Lower leg skin (tissue), 3 donors: ENCODE data around the gene SH3BP5.

Experiments
- POLR2A ChIP-seq, 2 donors: fragments of 450-650 bp; IDR thresholded peaks; one replicate each; pipeline ENCODE4 v1.6.1; 2016 to 2017; ENCODE audit warnings: antibody characterized with exemption in 2 of 2, mild to moderate bottlenecking in 1 of 2, moderate library complexity in 1 of 2
- TF ChIP-seq, protein P1 (sequence below), 3 donors: fragments of 450-650 bp; IDR thresholded peaks; one replicate each; pipeline ENCODE4 v1.5.1; 2016; ENCODE audit warnings: antibody characterized with exemption in 3 of 3, mild to moderate bottlenecking in 3 of 3, moderate library complexity in 2 of 3

DNA sequence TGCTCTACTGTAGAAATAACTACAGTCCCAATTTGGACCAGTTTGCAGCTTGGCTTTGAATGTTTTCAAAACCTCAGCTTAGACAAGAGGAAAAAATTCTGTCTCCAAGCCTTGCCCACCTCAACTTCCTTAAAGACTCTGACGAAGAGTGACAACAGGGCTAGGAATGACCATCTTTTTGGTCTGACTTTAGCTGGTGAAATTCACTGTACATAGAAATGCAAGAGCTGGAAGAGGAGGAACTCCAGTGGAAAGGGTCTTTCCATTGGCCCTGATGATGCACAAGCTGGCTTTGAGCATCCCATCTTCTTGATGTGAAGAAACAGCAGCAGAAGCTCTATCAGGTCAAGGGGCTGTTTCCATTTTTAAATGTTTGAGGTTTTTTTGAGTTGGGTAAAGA lies 22.7 kb upstream of the SH3BP5 start:
- no peak for TF ChIP-seq POLR2A (IDR thresholded peaks at IDR 0.05)
- TF ChIP-seq, protein P1, sequence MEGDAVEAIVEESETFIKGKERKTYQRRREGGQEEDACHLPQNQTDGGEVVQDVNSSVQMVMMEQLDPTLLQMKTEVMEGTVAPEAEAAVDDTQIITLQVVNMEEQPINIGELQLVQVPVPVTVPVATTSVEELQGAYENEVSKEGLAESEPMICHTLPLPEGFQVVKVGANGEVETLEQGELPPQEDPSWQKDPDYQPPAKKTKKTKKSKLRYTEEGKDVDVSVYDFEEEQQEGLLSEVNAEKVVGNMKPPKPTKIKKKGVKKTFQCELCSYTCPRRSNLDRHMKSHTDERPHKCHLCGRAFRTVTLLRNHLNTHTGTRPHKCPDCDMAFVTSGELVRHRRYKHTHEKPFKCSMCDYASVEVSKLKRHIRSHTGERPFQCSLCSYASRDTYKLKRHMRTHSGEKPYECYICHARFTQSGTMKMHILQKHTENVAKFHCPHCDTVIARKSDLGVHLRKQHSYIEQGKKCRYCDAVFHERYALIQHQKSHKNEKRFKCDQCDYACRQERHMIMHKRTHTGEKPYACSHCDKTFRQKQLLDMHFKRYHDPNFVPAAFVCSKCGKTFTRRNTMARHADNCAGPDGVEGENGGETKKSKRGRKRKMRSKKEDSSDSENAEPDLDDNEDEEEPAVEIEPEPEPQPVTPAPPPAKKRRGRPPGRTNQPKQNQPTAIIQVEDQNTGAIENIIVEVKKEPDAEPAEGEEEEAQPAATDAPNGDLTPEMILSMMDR (IDR thresholded peaks at IDR 0.05), result no peak
